Pancreas (tissue), 10 donors: ENCODE measurements around the gene HNRNPD. TPM values are rescaled to one million over a fixed set of nuclear protein-coding genes. Genes with fewer than 3 reads are reported as not detected.
"Not testable (repeated sequence)": the region's sequence is repeated elsewhere in the genome, so short reads cannot be mapped to it uniquely, and the experiment has no call there.

ENCODE experiments used
- ATAC-seq, 4 donors: fragments of 200-7000 bp; cut with Tn5 transposase; one replicate each; pipeline versions ENCODE4 v1.8.0 to v1.9.1; 2020; ENCODE audit warnings: mild to moderate bottlenecking in 4 of 4, moderate library complexity in 4 of 4
- DNase-seq, 6 donors: peaks; one replicate each; pipeline ENCODE4 v3.0.0-alpha.2; 2020
- FAIRE-seq: peaks from 2 replicates; lab custom pipeline; 2012; peaks lifted over from hg19 to GRCh38; lab: Jason Lieb, UNC
- H3K27ac ChIP-seq, 4 donors: fragments of 200-600 bp; sonication (generic); 1 replicate in 3 of 4; 2 replicates in 1 of 4; pipeline versions ENCODE4 v1.5.0 to v1.8.0; 2020
- H3K27me3 ChIP-seq, 4 donors: fragments of 200-600 bp; one replicate each; pipeline ENCODE4 v1.8.0; 2021
- H3K36me3 ChIP-seq, 3 donors: fragments of 200-600 bp; sonication (generic) in 1 of 3; one replicate each; pipeline versions ENCODE4 v1.5.0 to v1.8.0; 2020 to 2021
- H3K4me1 ChIP-seq, 3 donors: fragments of 200-600 bp; one replicate each; pipeline ENCODE4 v1.8.0; 2021
- H3K4me3 ChIP-seq, 4 donors: fragments of 200-600 bp; sonication (generic) in 2 of 4; one replicate each; pipeline versions ENCODE4 v1.5.0 to v1.8.0; 2020 to 2021
- H3K9me3 ChIP-seq, 4 donors: fragments of 200-600 bp; one replicate each; pipeline ENCODE4 v1.8.0; 2021
- CTCF ChIP-seq, 4 donors: fragments of 200-600 bp; sonication (generic) in 3 of 4; IDR thresholded peaks; one replicate each; pipeline versions ENCODE4 v1.5.0 to v1.8.0; 2021; ENCODE audit warnings: antibody characterized with exemption in 4 of 4
- WGBS, 2 donors: extraction: QIAGEN DNeasy Blood & Tissue Kit; methylation state at CpG; one replicate each; pipeline ENCODE4 v1.1.7; 2013; 5-methylcytosine and 5-hydroxymethylcytosine counted together
- intact Hi-C, 3 donors: fragments of 100-400 bp; cut with DNase I; formaldehyde crosslinking; loops; one replicate each; pipeline versions ENCODE4 v1.11.1 to v1.14.2; 2022
- polyA plus RNA-seq, 2 donors: library from polyadenylated mRNA; stranded (reverse); fragments of 200-250 nt; gene quantifications; one replicate each; pipeline ENCODE4 v1.2.3, GENCODE V29; 2013
- total RNA-seq, 6 donors: library from RNA; stranded (reverse); fragmentation: NEBNext Ultra II Directional in 4 of 6; extraction: Animal tissue kit (Norgen Biotek cat#: 25700) in 4 of 6; gene quantifications; one replicate each; pipeline versions ENCODE4 v1.2.1 to v1.2.4, GENCODE V29; 2021 to 2023
- donor health status: healthy with polysubstance abuse.
- donor health status: DM: no; HTN: no; CAD: no; lungs with moderate emphysema.
- donor health status: DM: no; HTN: no; CAD: no.
- donor health status: control.
- donor health status: control.
- donor health status: Bipolar disorder and iron deficiency.
- donor health status: DM: yes; HTN: yes; CAD: no.
- donor health status: DM: no; HTN: no; CAD: no.
- donor health status: DM: no; HTN: no; CAD: no.
- donor health status: DM: yes; HTN: yes; CAD: no.

Gene HNRNPD
- total and polyA plus RNA-seq, 8 donors, result 52.7 to 131 (median 82.1) TPM

- no peak for ATAC-seq
- H3K27ac ChIP-seq, result no peak overlapping the region
- intact Hi-C loops, result loop anchor here in 1 of 3 donors (10.0 kb wide), 1 partner anchor 53 kb away; no protein-coding TSS in a partner anchor
- no peaks in the 10 kb centered on the region for H3K9me3 ChIP-seq
- peaks cover 0 to 10% (median 0%) of the 10 kb centered on the region in 3 donors for H3K36me3 ChIP-seq
- TF ChIP-seq CTCF (IDR thresholded peaks at IDR 0.05), result peak in 1 of 4 donors; percentile 1
- no peaks in the 10 kb centered on the region for H3K27me3 ChIP-seq
- no peak for FAIRE-seq
- WGBS, 2 donors, result 0 to 3% methylated on average over 8 of the region's 8 CpGs
- H3K4me1 ChIP-seq, result peaks cover 19 to 54% (median 23%) of the 10 kb centered on the region in 3 donors
- DNase-seq, result no peak
- H3K4me3 ChIP-seq, result peak overlapping the region in 3 of 4 donors; percentile 85 to 98 (median 90)
These were observed 2.3 kb downstream of the HNRNPD start for GRCh38 chr4:82371497-82371896.

GRCh38 chr4:82367438-82368097 is 6.2 kb downstream of the HNRNPD start:
- ATAC-seq (no peak), FAIRE-seq (no peak)

GRCh38 chr4:82366431-82366830 is 7.4 kb downstream of the HNRNPD start:
- H3K27ac ChIP-seq, H3K27me3 ChIP-seq, H3K4me3 ChIP-seq, H3K9me3 ChIP-seq, ATAC-seq, FAIRE-seq, DNase-seq, intact Hi-C loops, H3K36me3 ChIP-seq: not testable (repeated sequence)
- peaks cover 26 to 84% (median 53%) of the 10 kb centered on the region in 3 donors for H3K4me1 ChIP-seq
- WGBS, 2 donors, result 96 to 97% methylated on average over 11 of the region's 11 CpGs

More at GRCh38 chr4:82367438-82368097, 6.2 kb downstream of the HNRNPD start:
- Histone ChIP-seq H3K36me3 (peaks cover 0 to 10% (median 0%) of the 10 kb centered on the region in 3 donors), H3K9me3 (no peaks in the 10 kb centered on the region), H3K4me1 (peaks cover 26 to 76% (median 48%) of the 10 kb centered on the region in 3 donors), H3K27me3 (no peaks in the 10 kb centered on the region), H3K4me3 (no peak overlapping the region), H3K27ac (no peak overlapping the region)
- DNase-seq, result no peak
- no peak for TF ChIP-seq CTCF (IDR thresholded peaks at IDR 0.05)
- WGBS, 2 donors, result 41 to 49% methylated on average over 5 of the region's 5 CpGs
- intact Hi-C loops, result no loop called here

GRCh38 chr4:82363896-82364487 is 9.8 kb downstream of the HNRNPD start:
- peaks cover 0 to 3% (median 0%) of the 10 kb centered on the region in 3 donors for H3K36me3 ChIP-seq
- no peak overlapping the region for H3K4me3 ChIP-seq
- no peak for FAIRE-seq
- intact Hi-C loops, result no loop called here
- WGBS, 2 donors, result 55 to 64% methylated on average over 4 of the region's 4 CpGs
- no peak for ATAC-seq
- no peak for TF ChIP-seq CTCF (IDR thresholded peaks at IDR 0.05)
- H3K9me3 ChIP-seq, result no peaks in the 10 kb centered on the region
- no peak for DNase-seq
- no peak overlapping the region for H3K27ac ChIP-seq
- peaks cover 14 to 83% (median 56%) of the 10 kb centered on the region in 3 donors for H3K4me1 ChIP-seq
- H3K27me3 ChIP-seq, result no peaks in the 10 kb centered on the region

DNA sequence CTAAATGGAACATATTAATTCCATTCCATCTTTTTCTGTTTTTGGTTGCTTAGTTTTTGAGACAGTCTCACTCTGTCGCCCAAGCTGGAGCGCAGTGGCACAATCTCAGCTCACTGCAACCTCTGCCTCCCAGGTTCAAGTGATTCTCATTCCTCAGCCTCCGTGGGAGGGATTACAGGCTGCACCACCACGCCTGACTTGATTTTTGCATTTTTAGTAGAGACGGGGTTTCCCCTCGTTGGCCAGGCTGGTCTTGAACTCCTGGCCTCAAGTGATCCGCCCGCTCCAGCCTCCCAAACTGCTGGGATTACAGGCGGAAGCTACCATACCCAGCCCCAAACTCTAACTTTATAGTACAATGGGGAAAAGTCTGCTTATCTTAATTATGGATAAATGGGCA is 11.2 kb downstream of the HNRNPD start:
- 76 to 77% methylated on average over 9 of the region's 9 CpGs for WGBS, 2 donors
- DNase-seq (no peak), ATAC-seq (no peak), FAIRE-seq (no peak)
- no peaks in the 10 kb centered on the region for H3K9me3 ChIP-seq
- peaks cover 0 to 3% (median 0%) of the 10 kb centered on the region in 3 donors for H3K36me3 ChIP-seq
- no peaks in the 10 kb centered on the region for H3K27me3 ChIP-seq
- no peak overlapping the region for H3K27ac ChIP-seq
- no peak for TF ChIP-seq CTCF (IDR thresholded peaks at IDR 0.05)
- H3K4me3 ChIP-seq, result no peak overlapping the region
- intact Hi-C loops, result no loop called here
- H3K4me1 ChIP-seq, result peaks cover 7 to 78% (median 51%) of the 10 kb centered on the region in 3 donors
